IPS-15b (cell line): ENCODE measurements around the gene TRIM7.
"Not testable (repeated sequence)": the region's sequence is repeated elsewhere in the genome, so short reads cannot be mapped to it uniquely, and the experiment has no call there.

Experiments
- H3K27me3 ChIP-seq: one replicate; pipeline ENCODE4 v1.6.1; 2013; ENCODE audit warnings: low read length; ENCODE audit not compliant: control insufficient read depth, insufficient read depth
- H3K36me3 ChIP-seq: one replicate; pipeline ENCODE4 v1.6.1; 2013; ENCODE audit warnings: low read length; ENCODE audit not compliant: control insufficient read depth, insufficient read depth
- H3K4me1 ChIP-seq: one replicate; pipeline ENCODE4 v1.6.1; 2013; ENCODE audit warnings: mild to moderate bottlenecking, low read length; ENCODE audit not compliant: control insufficient read depth, insufficient read depth
- H3K4me3 ChIP-seq: one replicate; pipeline ENCODE4 v1.5.1; 2013; ENCODE audit warnings: low read depth, low read length
- H3K9ac ChIP-seq: one replicate; pipeline ENCODE4 v1.6.1; 2013; ENCODE audit warnings: low read depth, mild to moderate bottlenecking, low read length
- H3K9me3 ChIP-seq: one replicate; pipeline ENCODE4 v1.6.1; 2013; ENCODE audit warnings: mild to moderate bottlenecking, low read length; ENCODE audit not compliant: control insufficient read depth, insufficient read depth

The TRIM7 gene

GRCh38 chr5:181170996-181171395 lies 34.0 kb downstream of the TRIM7 start:
- H3K9me3 ChIP-seq, result no peaks in the 10 kb centered on the region
- H3K9ac ChIP-seq, result no peak overlapping the region
- peaks cover 59% of the 10 kb centered on the region for H3K27me3 ChIP-seq
- no peaks in the 10 kb centered on the region for H3K36me3 ChIP-seq
- no peak overlapping the region for H3K4me3 ChIP-seq
- peaks cover 8% of the 10 kb centered on the region for H3K4me1 ChIP-seq

- H3K27me3 ChIP-seq, result peaks cover 61% of the 10 kb centered on the region
- H3K9me3 ChIP-seq, result no peaks in the 10 kb centered on the region
- H3K9ac ChIP-seq, result no peak overlapping the region
- peak overlapping the region; percentile 76 for H3K4me3 ChIP-seq
- H3K4me1 ChIP-seq, result peaks cover 8% of the 10 kb centered on the region
- no peaks in the 10 kb centered on the region for H3K36me3 ChIP-seq
Observed at GRCh38 chr5:181170237-181170825, 34.7 kb downstream of the TRIM7 start.

- H3K27me3 ChIP-seq, result peaks cover 62% of the 10 kb centered on the region
- peak overlapping the region; percentile 76 for H3K4me3 ChIP-seq
- not testable (repeated sequence) for H3K36me3 ChIP-seq, H3K4me1 ChIP-seq, H3K9ac ChIP-seq, H3K9me3 ChIP-seq
Observed at GRCh38 chr5:181169459-181170236, 35.3 kb downstream of the TRIM7 start.

- no peaks in the 10 kb centered on the region for H3K9me3 ChIP-seq
- peak overlapping the region; percentile 65 for H3K4me3 ChIP-seq
- H3K4me1 ChIP-seq, result peaks cover 8% of the 10 kb centered on the region
- no peaks in the 10 kb centered on the region for H3K36me3 ChIP-seq
- H3K27me3 ChIP-seq, result peaks cover 62% of the 10 kb centered on the region
- no peak overlapping the region for H3K9ac ChIP-seq
Observed at GRCh38 chr5:181168595-181169118, 36.3 kb downstream of the TRIM7 start.

- Histone ChIP-seq H3K4me1 (peaks cover 8% of the 10 kb centered on the region), H3K9me3 (no peaks in the 10 kb centered on the region), H3K9ac (no peak overlapping the region), H3K4me3 (peak overlapping the region; percentile 65), H3K36me3 (no peaks in the 10 kb centered on the region), H3K27me3 (peaks cover 58% of the 10 kb centered on the region)
Observed at GRCh38 chr5:181167814-181168488, 37.0 kb downstream of the TRIM7 start.

- Histone ChIP-seq H3K27me3 (peaks cover 58% of the 10 kb centered on the region), H3K36me3 (no peaks in the 10 kb centered on the region), H3K4me3 (peak overlapping the region; percentile 30), H3K9me3 (no peaks in the 10 kb centered on the region), H3K4me1 (peaks cover 8% of the 10 kb centered on the region), H3K9ac (no peak overlapping the region)
Observed at GRCh38 chr5:181166812-181167733, 37.9 kb downstream of the TRIM7 start.

- Histone ChIP-seq H3K36me3 (no peaks in the 10 kb centered on the region), H3K4me3 (peak overlapping the region; percentile 85), H3K27me3 (peaks cover 43% of the 10 kb centered on the region), H3K4me1 (peaks cover 12% of the 10 kb centered on the region), H3K9ac (no peak overlapping the region), H3K9me3 (no peaks in the 10 kb centered on the region)
Observed at GRCh38 chr5:181164076-181164952, 40.7 kb downstream of the TRIM7 start.

- Histone ChIP-seq H3K9me3 (no peaks in the 10 kb centered on the region), H3K4me1 (peaks cover 12% of the 10 kb centered on the region), H3K27me3 (peaks cover 37% of the 10 kb centered on the region), H3K4me3 (peak overlapping the region; percentile 85), H3K9ac (no peak overlapping the region), H3K36me3 (no peaks in the 10 kb centered on the region)
Observed at GRCh38 chr5:181163487-181164075, 41.4 kb downstream of the TRIM7 start.

GRCh38 chr5:181161534-181162175 lies 43.3 kb downstream of the TRIM7 start:
- H3K4me1 ChIP-seq, result peaks cover 6% of the 10 kb centered on the region
- peak overlapping the region; percentile 48 for H3K4me3 ChIP-seq
- H3K9ac ChIP-seq, result no peak overlapping the region
- no peaks in the 10 kb centered on the region for H3K36me3 ChIP-seq
- H3K9me3 ChIP-seq, result no peaks in the 10 kb centered on the region
- peaks cover 28% of the 10 kb centered on the region for H3K27me3 ChIP-seq
